Measurements from ENCODE around the gene MB21D2. TPM values are rescaled to one million over a fixed set of nuclear protein-coding genes. Genes with fewer than 3 reads are reported as not detected.

The MB21D2 gene
- total and polyA plus RNA-seq, 7 donors, result 1.2 to 7.8 (median 5.8) TPM

DNA sequence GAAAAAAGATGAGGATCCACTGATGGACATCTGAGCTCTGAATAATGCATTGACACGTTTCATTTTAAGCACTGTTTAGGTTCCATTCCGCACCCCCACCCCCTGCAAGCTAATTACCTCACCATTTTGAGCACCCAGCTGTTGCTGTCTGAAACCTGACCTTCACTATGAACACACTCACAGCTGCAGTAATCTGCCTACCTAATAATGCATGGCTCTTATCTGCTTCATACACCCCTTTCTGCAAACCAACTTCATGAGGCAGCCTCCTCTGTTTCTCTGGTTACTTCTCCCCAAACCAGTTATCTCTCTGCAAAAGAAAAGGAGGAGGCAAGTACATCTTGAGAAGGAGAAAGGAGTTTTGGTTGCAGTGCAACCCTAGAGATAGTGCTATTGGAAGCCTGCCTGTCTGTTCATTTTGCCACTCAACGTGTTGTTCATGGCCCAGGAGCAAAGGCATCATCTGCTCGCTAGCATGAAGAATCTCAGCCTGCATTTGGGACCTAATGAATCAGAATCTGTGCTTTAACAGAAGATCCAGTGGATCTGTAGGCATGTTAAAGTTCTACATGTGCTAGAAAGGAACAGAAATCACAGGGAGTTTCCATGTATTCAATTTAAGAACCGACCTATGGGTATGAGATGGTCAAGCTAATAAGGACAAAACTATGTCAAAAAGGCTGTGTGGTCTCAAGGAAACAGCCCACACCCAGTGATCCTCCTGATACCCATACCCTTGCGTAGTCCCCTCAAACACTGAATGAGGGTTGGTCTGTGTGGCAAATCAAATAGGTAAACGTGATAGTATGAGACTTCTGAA lies 87.2 kb downstream of the MB21D2 start:
- no peak for DNase-seq
- intact Hi-C loops (cut with DNase I), result loop anchor here (5.0 kb wide), 1 partner anchor 762 kb away; the partner anchor contains the start of gene OPA1
- Histone ChIP-seq H3K4me1 (peaks cover 0 to 64% (median 52%) of the 10 kb centered on the region in 4 donors), H3K27ac (peak overlapping the region in 2 of 4 donors; percentile 19 to 78), H3K27me3 (no peaks in the 10 kb centered on the region), H3K36me3 (no peaks in the 10 kb centered on the region), H3K4me3 (no peak overlapping the region), H3K9me3 (no peaks in the 10 kb centered on the region)
- WGBS, 2 donors, result 78 to 84% methylated on average over 7 of the region's 7 CpGs
- TF ChIP-seq, protein P1, sequence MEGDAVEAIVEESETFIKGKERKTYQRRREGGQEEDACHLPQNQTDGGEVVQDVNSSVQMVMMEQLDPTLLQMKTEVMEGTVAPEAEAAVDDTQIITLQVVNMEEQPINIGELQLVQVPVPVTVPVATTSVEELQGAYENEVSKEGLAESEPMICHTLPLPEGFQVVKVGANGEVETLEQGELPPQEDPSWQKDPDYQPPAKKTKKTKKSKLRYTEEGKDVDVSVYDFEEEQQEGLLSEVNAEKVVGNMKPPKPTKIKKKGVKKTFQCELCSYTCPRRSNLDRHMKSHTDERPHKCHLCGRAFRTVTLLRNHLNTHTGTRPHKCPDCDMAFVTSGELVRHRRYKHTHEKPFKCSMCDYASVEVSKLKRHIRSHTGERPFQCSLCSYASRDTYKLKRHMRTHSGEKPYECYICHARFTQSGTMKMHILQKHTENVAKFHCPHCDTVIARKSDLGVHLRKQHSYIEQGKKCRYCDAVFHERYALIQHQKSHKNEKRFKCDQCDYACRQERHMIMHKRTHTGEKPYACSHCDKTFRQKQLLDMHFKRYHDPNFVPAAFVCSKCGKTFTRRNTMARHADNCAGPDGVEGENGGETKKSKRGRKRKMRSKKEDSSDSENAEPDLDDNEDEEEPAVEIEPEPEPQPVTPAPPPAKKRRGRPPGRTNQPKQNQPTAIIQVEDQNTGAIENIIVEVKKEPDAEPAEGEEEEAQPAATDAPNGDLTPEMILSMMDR (IDR thresholded peaks at IDR 0.05), result no peak
- TF ChIP-seq EP300 (IDR thresholded peaks at IDR 0.05) (no peak), POLR2A (IDR thresholded peaks at IDR 0.05) (no peak), POLR2AphosphoS5 (IDR thresholded peaks at IDR 0.05) (no peak)

DNA sequence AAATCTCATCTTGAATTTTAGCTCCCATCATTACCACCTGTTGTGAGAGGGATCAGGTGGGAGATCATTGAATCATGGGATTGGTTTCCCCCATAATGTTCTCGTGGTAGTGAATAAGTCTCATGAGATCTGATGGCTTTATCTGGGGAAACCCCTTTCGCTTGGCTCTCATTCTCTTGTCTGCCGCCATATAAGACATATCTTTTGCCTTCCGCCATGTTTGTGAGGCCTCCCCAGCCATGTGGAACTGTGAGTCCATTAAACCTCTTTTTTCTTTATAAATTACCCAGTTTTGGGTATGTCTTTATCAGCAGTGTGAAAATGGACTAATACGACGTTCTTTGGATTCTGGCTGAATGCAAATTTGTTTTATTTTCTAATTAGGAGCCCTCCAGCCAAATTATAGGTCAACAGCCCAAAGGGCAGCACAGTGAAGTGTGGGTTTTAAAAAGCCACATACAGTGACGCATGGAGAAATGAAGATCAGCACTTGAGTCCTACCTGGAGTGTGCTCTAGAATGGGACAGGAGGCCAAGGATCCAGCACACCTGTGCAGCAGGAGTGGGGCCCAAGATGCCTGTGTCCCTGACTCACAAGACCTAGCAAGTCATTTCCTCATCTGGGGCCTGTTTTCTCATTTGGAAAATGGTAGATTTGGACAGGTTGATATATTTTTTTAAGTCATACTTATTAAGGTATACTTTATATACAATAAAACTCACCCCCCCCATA lies 89.6 kb downstream of the MB21D2 start:
- Histone ChIP-seq H3K4me1 (peaks cover 0 to 54% (median 44%) of the 10 kb centered on the region in 4 donors), H3K27me3 (no peaks in the 10 kb centered on the region), H3K27ac (no peak overlapping the region), H3K36me3 (no peaks in the 10 kb centered on the region), H3K9me3 (no peaks in the 10 kb centered on the region), H3K4me3 (no peak overlapping the region)
- no peak for TF ChIP-seq POLR2A (IDR thresholded peaks at IDR 0.05)
- TF ChIP-seq EP300 (IDR thresholded peaks at IDR 0.05), result no peak
- TF ChIP-seq, protein P1 (IDR thresholded peaks at IDR 0.05), result no peak
- no peak for TF ChIP-seq POLR2AphosphoS5 (IDR thresholded peaks at IDR 0.05)
- intact Hi-C loops (cut with DNase I), result no loop called here
- no peak for DNase-seq
- 95 to 97% methylated on average over 7 of the region's 7 CpGs for WGBS, 2 donors

DNA sequence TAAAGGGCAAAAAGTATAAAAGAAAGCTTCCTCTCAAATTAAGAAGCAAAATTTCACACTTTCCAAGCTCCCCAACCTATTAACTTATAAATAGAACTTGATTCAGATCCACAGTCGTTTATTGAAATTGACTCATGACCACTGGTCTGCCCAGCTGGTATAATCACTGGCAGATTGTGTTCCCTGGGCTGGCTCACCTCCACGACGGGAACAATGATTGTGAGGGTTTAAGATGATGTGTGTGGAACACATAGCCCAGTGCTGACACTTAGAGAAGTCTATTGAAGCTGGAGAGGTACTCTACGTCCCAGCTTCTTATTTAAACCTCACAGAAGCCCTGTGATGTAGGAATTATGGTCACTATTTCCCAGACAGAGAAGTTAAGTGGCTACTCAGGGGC lies 90.4 kb downstream of the MB21D2 start:
- Histone ChIP-seq H3K9me3 (no peaks in the 10 kb centered on the region), H3K4me1 (peaks cover 0 to 46% (median 36%) of the 10 kb centered on the region in 4 donors), H3K27ac (peak overlapping the region in 1 of 4 donors; percentile 2), H3K36me3 (no peaks in the 10 kb centered on the region), H3K27me3 (no peaks in the 10 kb centered on the region), H3K4me3 (no peak overlapping the region)
- intact Hi-C loops (cut with DNase I), result no loop called here
- WGBS, 2 donors, result 76 to 90% methylated on average over 4 of the region's 4 CpGs
- no peak for TF ChIP-seq POLR2A (IDR thresholded peaks at IDR 0.05)
- no peak for TF ChIP-seq EP300 (IDR thresholded peaks at IDR 0.05)
- TF ChIP-seq POLR2AphosphoS5 (IDR thresholded peaks at IDR 0.05), result no peak
- TF ChIP-seq, protein P1 (IDR thresholded peaks at IDR 0.05), result no peak
- DNase-seq, result no peak

DNA sequence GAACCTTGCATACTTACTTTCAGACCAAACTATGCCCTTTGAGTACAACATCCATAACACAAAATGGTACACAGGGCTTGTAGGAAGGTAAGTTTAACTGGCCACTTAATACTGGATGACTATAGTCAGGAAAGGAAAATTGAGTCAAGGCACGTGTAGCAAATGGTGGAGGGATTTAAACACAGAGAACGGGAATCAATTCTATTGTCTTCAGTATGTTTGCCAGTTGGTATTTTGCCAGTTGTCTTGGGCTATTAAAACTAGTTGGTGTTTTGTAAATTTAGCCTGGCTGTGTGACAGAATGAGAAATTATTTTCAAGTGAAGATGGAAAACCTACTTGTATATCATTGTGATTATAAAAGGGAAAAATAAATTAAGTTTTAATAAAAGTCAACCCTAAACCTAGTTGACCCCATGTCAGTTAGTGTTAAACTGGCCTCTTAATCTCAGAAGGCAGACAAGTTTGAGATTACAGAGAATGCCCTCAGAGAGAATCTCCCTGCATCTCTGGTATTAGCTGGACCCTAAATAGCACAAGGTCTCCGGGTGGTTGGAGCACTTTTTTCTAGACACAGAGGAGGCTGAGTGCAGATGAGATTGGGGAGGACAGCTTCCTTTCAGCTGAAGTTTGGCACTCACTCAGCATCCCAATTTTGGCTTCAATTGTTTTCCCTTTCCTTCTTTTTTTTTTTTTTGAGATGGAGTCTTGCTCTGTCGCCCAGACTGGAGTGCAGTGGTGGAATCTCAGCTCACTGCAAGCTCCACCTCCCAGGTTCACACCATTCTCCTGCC lies 91.2 kb downstream of the MB21D2 start:
- DNase-seq, result no peak
- TF ChIP-seq POLR2A (IDR thresholded peaks at IDR 0.05) (no peak), EP300 (IDR thresholded peaks at IDR 0.05) (no peak), POLR2AphosphoS5 (IDR thresholded peaks at IDR 0.05) (no peak)
- TF ChIP-seq, protein P1 (IDR thresholded peaks at IDR 0.05), result no peak
- no peaks in the 10 kb centered on the region for H3K9me3 ChIP-seq
- no peaks in the 10 kb centered on the region for H3K36me3 ChIP-seq
- intact Hi-C loops (cut with DNase I), result no loop called here
- H3K4me1 ChIP-seq, result peaks cover 0 to 39% (median 29%) of the 10 kb centered on the region in 4 donors
- no peak overlapping the region for H3K4me3 ChIP-seq
- 55 to 74% methylated on average over 4 of the region's 4 CpGs for WGBS, 2 donors
- peak overlapping the region in 1 of 4 donors; percentile 16 for H3K27ac ChIP-seq
- no peaks in the 10 kb centered on the region for H3K27me3 ChIP-seq
